ENCODE results near the gene GUCY1A2. TPM values are rescaled to one million over a fixed set of nuclear protein-coding genes. Genes with fewer than 3 reads are reported as not detected.

The GUCY1A2 gene
- total and polyA plus RNA-seq, 12 donors, result 0.68 to 18.5 (median 8.1) TPM

DNA sequence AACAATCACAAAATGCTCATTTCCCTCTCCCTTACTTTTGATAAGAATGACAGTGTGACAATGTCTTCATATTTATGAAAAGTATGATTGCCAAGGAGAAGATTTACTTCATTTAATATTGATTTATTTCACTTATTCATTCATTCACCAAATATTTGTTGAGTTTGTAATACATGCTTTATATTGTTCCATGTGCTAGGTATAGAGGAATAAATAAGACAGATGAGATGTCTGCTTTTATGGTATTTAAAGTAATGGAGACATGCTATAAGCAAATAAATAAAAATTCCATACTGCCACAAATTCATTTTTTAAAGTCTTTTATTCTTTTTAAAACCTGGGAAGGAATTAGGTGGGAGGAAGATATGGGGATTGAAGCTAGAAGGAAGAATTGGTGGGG lies 289.4 kb downstream of the GUCY1A2 start:
- H3K27ac ChIP-seq, result no peak overlapping the region
- DNase-seq, result no peak
- no peaks in the 10 kb centered on the region for H3K9me3 ChIP-seq
- no peaks in the 10 kb centered on the region for H3K36me3 ChIP-seq
- TF ChIP-seq, protein P1, sequence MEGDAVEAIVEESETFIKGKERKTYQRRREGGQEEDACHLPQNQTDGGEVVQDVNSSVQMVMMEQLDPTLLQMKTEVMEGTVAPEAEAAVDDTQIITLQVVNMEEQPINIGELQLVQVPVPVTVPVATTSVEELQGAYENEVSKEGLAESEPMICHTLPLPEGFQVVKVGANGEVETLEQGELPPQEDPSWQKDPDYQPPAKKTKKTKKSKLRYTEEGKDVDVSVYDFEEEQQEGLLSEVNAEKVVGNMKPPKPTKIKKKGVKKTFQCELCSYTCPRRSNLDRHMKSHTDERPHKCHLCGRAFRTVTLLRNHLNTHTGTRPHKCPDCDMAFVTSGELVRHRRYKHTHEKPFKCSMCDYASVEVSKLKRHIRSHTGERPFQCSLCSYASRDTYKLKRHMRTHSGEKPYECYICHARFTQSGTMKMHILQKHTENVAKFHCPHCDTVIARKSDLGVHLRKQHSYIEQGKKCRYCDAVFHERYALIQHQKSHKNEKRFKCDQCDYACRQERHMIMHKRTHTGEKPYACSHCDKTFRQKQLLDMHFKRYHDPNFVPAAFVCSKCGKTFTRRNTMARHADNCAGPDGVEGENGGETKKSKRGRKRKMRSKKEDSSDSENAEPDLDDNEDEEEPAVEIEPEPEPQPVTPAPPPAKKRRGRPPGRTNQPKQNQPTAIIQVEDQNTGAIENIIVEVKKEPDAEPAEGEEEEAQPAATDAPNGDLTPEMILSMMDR (IDR thresholded peaks at IDR 0.05), result no peak
- H3K4me3 ChIP-seq, result no peak overlapping the region
- H3K27me3 ChIP-seq, result no peaks in the 10 kb centered on the region
- no peaks in the 10 kb centered on the region for H3K4me1 ChIP-seq
- no peak for ATAC-seq
- intact Hi-C loops (cut with DNase I), result loop anchor here in 3 of 10 donors (10.0 kb wide), 2 partner anchors 286 to 316 kb away; partner anchors contain the start of gene GUCY1A2 (in 2 of the 3)

- WGBS, 2 donors, result 89 to 93% methylated on average over 1 of the region's 1 CpG
- DNase-seq, result no peak
- TF ChIP-seq, protein P1 (IDR thresholded peaks at IDR 0.05), result no peak
- ATAC-seq, result no peak
- H3K27me3 ChIP-seq, result no peaks in the 10 kb centered on the region
- intact Hi-C loops (cut with DNase I), result loop anchor here in 3 of 10 donors (10.0 kb wide), 2 partner anchors 286 to 316 kb away; partner anchors contain the start of gene GUCY1A2 (in 2 of the 3)
- H3K36me3 ChIP-seq, result no peaks in the 10 kb centered on the region
- H3K9me3 ChIP-seq, result no peaks in the 10 kb centered on the region
- no peak overlapping the region for H3K4me3 ChIP-seq
- no peaks in the 10 kb centered on the region for H3K4me1 ChIP-seq
- no peak overlapping the region for H3K27ac ChIP-seq
These were observed 289.9 kb downstream of the GUCY1A2 start for GRCh38 chr11:106728379-106728778.

DNA sequence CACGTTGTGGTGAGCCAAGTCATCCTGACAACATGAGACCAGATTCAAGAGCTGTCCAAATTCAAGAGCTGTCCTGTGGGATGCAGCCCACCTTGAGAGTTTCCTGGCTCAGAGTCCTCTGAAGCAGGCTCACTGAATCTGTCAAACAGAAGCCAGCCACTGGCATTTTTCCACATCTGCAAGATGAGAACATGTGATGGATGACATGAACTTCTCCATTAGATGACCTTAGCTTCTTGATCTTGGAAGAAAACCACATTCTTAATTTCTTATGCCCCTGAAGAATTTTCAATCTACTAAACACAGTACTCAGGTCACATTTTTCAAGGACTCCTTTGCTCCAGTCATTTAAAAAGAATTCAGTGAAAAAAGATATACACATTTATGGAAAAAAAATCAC lies 291.0 kb downstream of the GUCY1A2 start:
- TF ChIP-seq, protein P1 (IDR thresholded peaks at IDR 0.05), result no peak
- H3K36me3 ChIP-seq, result no peaks in the 10 kb centered on the region
- no peak overlapping the region for H3K27ac ChIP-seq
- no peaks in the 10 kb centered on the region for H3K4me1 ChIP-seq
- no peaks in the 10 kb centered on the region for H3K9me3 ChIP-seq
- H3K4me3 ChIP-seq, result no peak overlapping the region
- H3K27me3 ChIP-seq, result no peaks in the 10 kb centered on the region
- WGBS, 2 donors, result 39 to 45% methylated on average over 1 of the region's 1 CpG
- ATAC-seq (no peak), DNase-seq (no peak)
- intact Hi-C loops (cut with DNase I), result loop anchor here in 3 of 10 donors (10.0 kb wide), 2 partner anchors 288 to 318 kb away; partner anchors contain the start of gene GUCY1A2 (in 2 of the 3)

- Histone ChIP-seq H3K4me3 (no peak overlapping the region), H3K27ac (no peak overlapping the region), H3K9me3 (no peaks in the 10 kb centered on the region), H3K4me1 (no peaks in the 10 kb centered on the region), H3K27me3 (no peaks in the 10 kb centered on the region), H3K36me3 (no peaks in the 10 kb centered on the region)
- DNase-seq, result no peak
- ATAC-seq, result peak in 1 of 8 donors; percentile 35
- TF ChIP-seq, protein P1 (IDR thresholded peaks at IDR 0.05), result no peak
- 49 to 59% methylated on average over 5 of the region's 5 CpGs for WGBS, 2 donors
- intact Hi-C loops (cut with DNase I), result loop anchor here in 8 of 10 donors (5.0 to 10.0 kb wide), 5 partner anchors 248 to 320 kb away; partner anchors contain the start of gene GUCY1A2 (in 5 of the 8)
These were observed 293.9 kb downstream of the GUCY1A2 start for GRCh38 chr11:106724293-106724892.
